GM19043 (cell line): ENCODE data around the gene IL17RB.

Source experiments
- ATAC-seq: cut with Tn5 transposase; IDR thresholded peaks from one replicate; pipeline ENCODE4 v1.9.1; 2021; ENCODE audit warnings: low read depth; ENCODE audit not compliant: unreplicated experiment

IL17RB gene

GRCh38 chr3:53826048-53826447 is 20.3 kb upstream of the IL17RB start:
- ATAC-seq, result no peak

- no peak for ATAC-seq
Observed at GRCh38 chr3:53828581-53828980, 17.8 kb upstream of the IL17RB start.

- no peak for ATAC-seq
Observed at GRCh38 chr3:53829605-53830004, 16.8 kb upstream of the IL17RB start.

GRCh38 chr3:53830944-53831343 is 15.4 kb upstream of the IL17RB start:
- ATAC-seq, result no peak

GRCh38 chr3:53833053-53833645 is 13.2 kb upstream of the IL17RB start:
- no peak for ATAC-seq

GRCh38 chr3:53833700-53834099 is 12.7 kb upstream of the IL17RB start:
- no peak for ATAC-seq

- no peak for ATAC-seq
Observed at GRCh38 chr3:53834429-53835095, 11.8 kb upstream of the IL17RB start.

GRCh38 chr3:53835257-53835656 is 11.1 kb upstream of the IL17RB start:
- no peak for ATAC-seq

- ATAC-seq, result no peak
Observed at GRCh38 chr3:53836084-53836872, 10.1 kb upstream of the IL17RB start.

GRCh38 chr3:53837331-53837730 is 9.0 kb upstream of the IL17RB start:
- no peak for ATAC-seq

GRCh38 chr3:53841296-53841695 is 5.1 kb upstream of the IL17RB start:
- ATAC-seq, result no peak

GRCh38 chr3:53842436-53843194 is 3.8 kb upstream of the IL17RB start:
- no peak for ATAC-seq

GRCh38 chr3:53843195-53844177 is 2.9 kb upstream of the IL17RB start:
- ATAC-seq, result peak; percentile 44

GRCh38 chr3:53844262-53845102 is 1.9 kb upstream of the IL17RB start:
- no peak for ATAC-seq

GRCh38 chr3:53845103-53845880 is 1.1 kb upstream of the IL17RB start:
- no peak for ATAC-seq

- no peak for ATAC-seq
Observed at GRCh38 chr3:53845881-53846133, 561 bp upstream of the IL17RB start.

GRCh38 chr3:53846851-53847155 is 435 bp downstream of the IL17RB start:
- ATAC-seq, result no peak

GRCh38 chr3:53849916-53850315 is 3.5 kb downstream of the IL17RB start:
- no peak for ATAC-seq

GRCh38 chr3:53850895-53851294 is 4.5 kb downstream of the IL17RB start:
- ATAC-seq, result no peak
